ENCODE results near the gene BICC1. TPM values are rescaled to one million over a fixed set of nuclear protein-coding genes. Genes with fewer than 3 reads are reported as not detected.

The BICC1 gene
- total RNA-seq, 1 experiment from 2014 or later = 0.57 TPM

- no peak overlapping the region for H3K56ac ChIP-seq (ENCODE audit: insufficient read length, low read depth, low read length)
- no peak overlapping the region for H3K27ac ChIP-seq (ENCODE audit: insufficient read length, low read depth, low read length)
- H3K4me2 ChIP-seq (ENCODE audit: insufficient read depth, insufficient read length, low read length) = no peak overlapping the region
- no peak overlapping the region for H4K91ac ChIP-seq (ENCODE audit: insufficient read length, low read depth, low read length)
- no peaks in the 10 kb centered on the region for H3K27me3 ChIP-seq (ENCODE audit: insufficient read depth, low read length)
- no peaks in the 10 kb centered on the region for H3K9me3 Mint-ChIP-seq
- H3K4me3 Mint-ChIP-seq = no peak overlapping the region
- no peaks in the 10 kb centered on the region for H3K27me3 Mint-ChIP-seq (ENCODE audit: low read depth)
- no peak overlapping the region for H4K5ac ChIP-seq (ENCODE audit: insufficient read length, low read depth, low read length)
- H3K9ac ChIP-seq (ENCODE audit: extremely low read depth, insufficient read length, low read length) = no peak overlapping the region
- H2BK15ac ChIP-seq (ENCODE audit: low read depth, low read length) = no peak overlapping the region
- H3K4me1 Mint-ChIP-seq = peaks cover 10 to 15% of the 10 kb centered on the region in 2 experiments
- H3K79me2 ChIP-seq (ENCODE audit: insufficient read depth, low read length) = no peaks in the 10 kb centered on the region
- no peak overlapping the region for H4K8ac ChIP-seq (replicated peaks; ENCODE audit: insufficient read length, low read depth, low read length)
- H3K36me3 Mint-ChIP-seq (ENCODE audit: insufficient read depth in 1 of 3, low read depth in 3 of 3) = no peaks in the 10 kb centered on the region
- no peak for DNase-seq
- H3K14ac ChIP-seq (ENCODE audit: insufficient read depth, low read length) = no peak overlapping the region
- no peak overlapping the region for H2BK5ac ChIP-seq (ENCODE audit: insufficient read length, low read length)
- no peak overlapping the region for H3K27ac Mint-ChIP-seq
- H2AFZ ChIP-seq (ENCODE audit: low read length) = no peak overlapping the region
- H3K4ac ChIP-seq (ENCODE audit: low read depth, low read length) = no peak overlapping the region
- TF ChIP-seq CTCF (conservative IDR thresholded peaks at IDR 0.05) = no peak
- no peaks in the 10 kb centered on the region for H3K4me1 ChIP-seq (ENCODE audit: insufficient read depth, low read length)
- H3T11ph ChIP-seq (ENCODE audit: low read length) = no peak overlapping the region
- no peak overlapping the region for H3K18ac ChIP-seq (ENCODE audit: insufficient read length, low read depth, low read length)
- H2BK20ac ChIP-seq (ENCODE audit: low read depth, low read length, poor library complexity, severe bottlenecking) = no peak overlapping the region
- WGBS (ENCODE audit: extremely low coverage, insufficient read length, low lambda C conversion rate) = no CpG with 5 or more reads among the region's 8 CpGs
- no peaks in the 10 kb centered on the region for H3K9me3 ChIP-seq (ENCODE audit: control insufficient read depth, low read depth, low read length)
- H2BK12ac ChIP-seq (ENCODE audit: insufficient read length, low read depth, low read length) = no peak overlapping the region
- no peak overlapping the region for H2AK5ac ChIP-seq (ENCODE audit: insufficient read length, low read length)
- H2BK120ac ChIP-seq (ENCODE audit: low read depth, low read length, poor library complexity, severe bottlenecking) = no peak overlapping the region
- H4K20me1 ChIP-seq (ENCODE audit: control insufficient read depth, insufficient read depth, insufficient read length) = no peaks in the 10 kb centered on the region
- no peaks in the 10 kb centered on the region for H3K79me1 ChIP-seq (ENCODE audit: insufficient read depth, low read depth, low read length, poor library complexity, severe bottlenecking)
- no peaks in the 10 kb centered on the region for H3K23me2 ChIP-seq (ENCODE audit: insufficient read length, low read depth, low read length, poor library complexity, severe bottlenecking)
- H3K23ac ChIP-seq (ENCODE audit: insufficient read length, low read depth, low read length) = no peak overlapping the region
Measured at GRCh38 chr10:58645416-58646146, 132.9 kb downstream of the BICC1 start.

All from H9 (cell line).